H1 (cell line): ENCODE measurements around the gene KCND3. TPM values are rescaled to one million over a fixed set of nuclear protein-coding genes. Genes with fewer than 3 reads are reported as not detected.

Experiments
- polyA plus RNA-seq, 7 experiments: library from polyadenylated mRNA; depleted of rRNA in 3 of 7; stranded (reverse) in 5 of 7; unstranded in 2 of 7; fragments of >200 nt in 5 of 7; fragments of 200-250 nt in 2 of 7; gene quantifications; 1 replicate in 5 of 7; 2 replicates in 1 of 7; 4 replicates in 1 of 7; pipeline versions ENCODE4 v1.2.1 to v1.2.3, GENCODE V29; 2011 to 2013; ENCODE audit warnings: missing spikeins in 2 of 7, mixed read lengths in 2 of 7
- total RNA-seq: library from RNA; stranded (reverse); fragmentation: NEBNext Ultra II Directional; extraction: Animal tissue kit (Norgen Biotek cat#: 25700); gene quantifications from 2 replicates; pipeline ENCODE4 v1.2.1, GENCODE V29; 2021
- TF ChIP-seq, protein P1 (sequence below): fragments of 300-600 bp; sonication (generic); IDR thresholded peaks from 2 replicates; pipeline ENCODE4 v1.7.1; 2012; ENCODE audit warnings: low read length, moderate library complexity, mild to moderate bottlenecking, inconsistent platforms; ENCODE audit not compliant: insufficient replicate concordance

The KCND3 gene
- total and polyA plus RNA-seq, 2 of the 8 experiments (the other 6 are each of a cell fraction or from before 2014, with no cell fraction given) = 0.14 to 0.48 TPM

DNA sequence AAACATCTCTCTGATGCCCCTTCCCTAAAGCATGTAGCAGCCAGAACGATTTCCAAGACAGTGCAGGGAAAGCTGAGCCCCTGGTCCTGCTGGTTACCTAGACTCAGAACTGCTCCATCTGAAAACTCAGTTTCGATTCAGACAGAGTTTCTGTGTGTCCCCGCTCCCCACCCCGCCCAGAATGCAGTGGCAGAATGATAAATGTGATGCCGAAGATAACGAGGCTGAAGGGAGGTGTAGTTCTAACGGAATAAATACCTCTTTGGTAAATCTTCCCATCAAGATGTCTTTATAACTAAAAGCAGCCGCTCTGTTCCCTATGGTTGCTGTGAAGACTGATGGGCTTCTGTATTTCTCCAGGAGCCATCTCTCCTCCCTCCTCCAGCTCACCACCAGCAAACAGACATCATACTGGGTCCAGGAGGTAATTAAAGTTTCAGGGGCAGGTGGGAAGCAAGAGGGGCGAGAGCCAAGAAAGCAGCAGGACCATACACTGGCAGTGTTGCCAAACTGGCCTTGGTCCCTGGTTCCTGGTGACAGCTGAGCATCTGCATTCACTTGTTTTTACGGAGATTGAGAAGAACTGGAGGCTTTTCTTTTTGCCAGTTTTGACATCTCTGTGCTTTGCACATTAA lies 156.8 kb downstream of the KCND3 start (continued):
- TF ChIP-seq, protein P1, sequence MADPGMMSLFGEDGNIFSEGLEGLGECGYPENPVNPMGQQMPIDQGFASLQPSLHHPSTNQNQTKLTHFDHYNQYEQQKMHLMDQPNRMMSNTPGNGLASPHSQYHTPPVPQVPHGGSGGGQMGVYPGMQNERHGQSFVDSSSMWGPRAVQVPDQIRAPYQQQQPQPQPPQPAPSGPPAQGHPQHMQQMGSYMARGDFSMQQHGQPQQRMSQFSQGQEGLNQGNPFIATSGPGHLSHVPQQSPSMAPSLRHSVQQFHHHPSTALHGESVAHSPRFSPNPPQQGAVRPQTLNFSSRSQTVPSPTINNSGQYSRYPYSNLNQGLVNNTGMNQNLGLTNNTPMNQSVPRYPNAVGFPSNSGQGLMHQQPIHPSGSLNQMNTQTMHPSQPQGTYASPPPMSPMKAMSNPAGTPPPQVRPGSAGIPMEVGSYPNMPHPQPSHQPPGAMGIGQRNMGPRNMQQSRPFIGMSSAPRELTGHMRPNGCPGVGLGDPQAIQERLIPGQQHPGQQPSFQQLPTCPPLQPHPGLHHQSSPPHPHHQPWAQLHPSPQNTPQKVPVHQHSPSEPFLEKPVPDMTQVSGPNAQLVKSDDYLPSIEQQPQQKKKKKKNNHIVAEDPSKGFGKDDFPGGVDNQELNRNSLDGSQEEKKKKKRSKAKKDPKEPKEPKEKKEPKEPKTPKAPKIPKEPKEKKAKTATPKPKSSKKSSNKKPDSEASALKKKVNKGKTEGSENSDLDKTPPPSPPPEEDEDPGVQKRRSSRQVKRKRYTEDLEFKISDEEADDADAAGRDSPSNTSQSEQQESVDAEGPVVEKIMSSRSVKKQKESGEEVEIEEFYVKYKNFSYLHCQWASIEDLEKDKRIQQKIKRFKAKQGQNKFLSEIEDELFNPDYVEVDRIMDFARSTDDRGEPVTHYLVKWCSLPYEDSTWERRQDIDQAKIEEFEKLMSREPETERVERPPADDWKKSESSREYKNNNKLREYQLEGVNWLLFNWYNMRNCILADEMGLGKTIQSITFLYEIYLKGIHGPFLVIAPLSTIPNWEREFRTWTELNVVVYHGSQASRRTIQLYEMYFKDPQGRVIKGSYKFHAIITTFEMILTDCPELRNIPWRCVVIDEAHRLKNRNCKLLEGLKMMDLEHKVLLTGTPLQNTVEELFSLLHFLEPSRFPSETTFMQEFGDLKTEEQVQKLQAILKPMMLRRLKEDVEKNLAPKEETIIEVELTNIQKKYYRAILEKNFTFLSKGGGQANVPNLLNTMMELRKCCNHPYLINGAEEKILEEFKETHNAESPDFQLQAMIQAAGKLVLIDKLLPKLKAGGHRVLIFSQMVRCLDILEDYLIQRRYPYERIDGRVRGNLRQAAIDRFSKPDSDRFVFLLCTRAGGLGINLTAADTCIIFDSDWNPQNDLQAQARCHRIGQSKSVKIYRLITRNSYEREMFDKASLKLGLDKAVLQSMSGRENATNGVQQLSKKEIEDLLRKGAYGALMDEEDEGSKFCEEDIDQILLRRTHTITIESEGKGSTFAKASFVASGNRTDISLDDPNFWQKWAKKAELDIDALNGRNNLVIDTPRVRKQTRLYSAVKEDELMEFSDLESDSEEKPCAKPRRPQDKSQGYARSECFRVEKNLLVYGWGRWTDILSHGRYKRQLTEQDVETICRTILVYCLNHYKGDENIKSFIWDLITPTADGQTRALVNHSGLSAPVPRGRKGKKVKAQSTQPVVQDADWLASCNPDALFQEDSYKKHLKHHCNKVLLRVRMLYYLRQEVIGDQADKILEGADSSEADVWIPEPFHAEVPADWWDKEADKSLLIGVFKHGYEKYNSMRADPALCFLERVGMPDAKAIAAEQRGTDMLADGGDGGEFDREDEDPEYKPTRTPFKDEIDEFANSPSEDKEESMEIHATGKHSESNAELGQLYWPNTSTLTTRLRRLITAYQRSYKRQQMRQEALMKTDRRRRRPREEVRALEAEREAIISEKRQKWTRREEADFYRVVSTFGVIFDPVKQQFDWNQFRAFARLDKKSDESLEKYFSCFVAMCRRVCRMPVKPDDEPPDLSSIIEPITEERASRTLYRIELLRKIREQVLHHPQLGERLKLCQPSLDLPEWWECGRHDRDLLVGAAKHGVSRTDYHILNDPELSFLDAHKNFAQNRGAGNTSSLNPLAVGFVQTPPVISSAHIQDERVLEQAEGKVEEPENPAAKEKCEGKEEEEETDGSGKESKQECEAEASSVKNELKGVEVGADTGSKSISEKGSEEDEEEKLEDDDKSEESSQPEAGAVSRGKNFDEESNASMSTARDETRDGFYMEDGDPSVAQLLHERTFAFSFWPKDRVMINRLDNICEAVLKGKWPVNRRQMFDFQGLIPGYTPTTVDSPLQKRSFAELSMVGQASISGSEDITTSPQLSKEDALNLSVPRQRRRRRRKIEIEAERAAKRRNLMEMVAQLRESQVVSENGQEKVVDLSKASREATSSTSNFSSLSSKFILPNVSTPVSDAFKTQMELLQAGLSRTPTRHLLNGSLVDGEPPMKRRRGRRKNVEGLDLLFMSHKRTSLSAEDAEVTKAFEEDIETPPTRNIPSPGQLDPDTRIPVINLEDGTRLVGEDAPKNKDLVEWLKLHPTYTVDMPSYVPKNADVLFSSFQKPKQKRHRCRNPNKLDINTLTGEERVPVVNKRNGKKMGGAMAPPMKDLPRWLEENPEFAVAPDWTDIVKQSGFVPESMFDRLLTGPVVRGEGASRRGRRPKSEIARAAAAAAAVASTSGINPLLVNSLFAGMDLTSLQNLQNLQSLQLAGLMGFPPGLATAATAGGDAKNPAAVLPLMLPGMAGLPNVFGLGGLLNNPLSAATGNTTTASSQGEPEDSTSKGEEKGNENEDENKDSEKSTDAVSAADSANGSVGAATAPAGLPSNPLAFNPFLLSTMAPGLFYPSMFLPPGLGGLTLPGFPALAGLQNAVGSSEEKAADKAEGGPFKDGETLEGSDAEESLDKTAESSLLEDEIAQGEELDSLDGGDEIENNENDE = no peak
